HepG2 (cell line): ENCODE data around the gene PAK6. TPM values are rescaled to one million over a fixed set of nuclear protein-coding genes. Genes with fewer than 3 reads are reported as not detected.
A peak's percentile ranks its signal among the peaks of the same experiment; 100 is the strongest.

ENCODE experiments used
- AGO2 ChIP-seq: fragments of 200-400 bp; formaldehyde crosslinking; optimal IDR thresholded peaks from 2 replicates; pipeline ENCODE3; 2017; ENCODE audit warnings: mild to moderate bottlenecking, low read depth, low read length, moderate library complexity
- ATF1 ChIP-seq: IDR thresholded peaks from 2 replicates; pipeline ENCODE4 v1.6.1; 2016; ENCODE audit warnings: mild to moderate bottlenecking, control low read depth
- CREM ChIP-seq, 2 experiments: sonication (generic) in 1 of 2; formaldehyde crosslinking in 1 of 2; IDR thresholded peaks; 2 replicates each; pipeline versions ENCODE4 v1.4.0 to v1.6.1; 2016 to 2020; ENCODE audit warnings: antibody characterized with exemption in 1 of 2, mild to moderate bottlenecking in 1 of 2, missing genetic modification reagents in 1 of 2
- GFI1 ChIP-seq: sonication (generic); formaldehyde crosslinking; IDR thresholded peaks from 2 replicates; pipeline ENCODE4 v1.5.0; 2020; ENCODE audit warnings: missing genetic modification reagents, mild to moderate bottlenecking, borderline replicate concordance
- HDAC1 ChIP-seq: sonication (generic); formaldehyde crosslinking; IDR thresholded peaks from 2 replicates; pipeline ENCODE4 v1.5.1; 2020; ENCODE audit warnings: mild to moderate bottlenecking, missing genetic modification reagents
- ISL2 ChIP-seq: sonication (generic); formaldehyde crosslinking; IDR thresholded peaks from 2 replicates; pipeline ENCODE4 v1.5.0; 2020; ENCODE audit warnings: missing genetic modification reagents
- LCORL ChIP-seq, 2 experiments: fragments of 450-650 bp in 1 of 2; sonication (generic) in 1 of 2; formaldehyde crosslinking in 1 of 2; IDR thresholded peaks; 2 replicates each; pipeline versions ENCODE4 v1.5.0 to v1.6.1; 2017 to 2020; ENCODE audit warnings: antibody characterized with exemption in 1 of 2, missing genetic modification reagents in 1 of 2
- NFYC ChIP-seq: IDR thresholded peaks from 2 replicates; pipeline ENCODE4 v1.6.1; 2016; ENCODE audit warnings: missing genetic modification reagents, missing compliant biosample characterization
- SALL2 ChIP-seq: sonication (generic); formaldehyde crosslinking; IDR thresholded peaks from 2 replicates; pipeline ENCODE4 v1.8.1; 2023; ENCODE audit warnings: mild to moderate bottlenecking, missing genetic modification reagents, inconsistent platforms
- SCMH1 ChIP-seq: sonication (generic); formaldehyde crosslinking; IDR thresholded peaks from 2 replicates; pipeline ENCODE4 v1.9.0; 2021; ENCODE audit warnings: missing genetic modification reagents, mild to moderate bottlenecking, borderline replicate concordance
- SOX6 ChIP-seq, 2 experiments: fragments of 450-650 bp in 1 of 2; sonication (generic) in 1 of 2; formaldehyde crosslinking in 1 of 2; IDR thresholded peaks; 2 replicates each; pipeline versions ENCODE4 v1.4.0 to v1.6.1; 2017 to 2020; ENCODE audit warnings: antibody characterized with exemption in 1 of 2, mild to moderate bottlenecking in 1 of 2, missing genetic modification reagents in 1 of 2
- ZNF430 ChIP-seq: sonication (generic); formaldehyde crosslinking; IDR thresholded peaks from 2 replicates; pipeline ENCODE4 v1.9.0; 2021; ENCODE audit warnings: mild to moderate bottlenecking, missing genetic modification reagents
- ZNF543 ChIP-seq: sonication (generic); formaldehyde crosslinking; IDR thresholded peaks from 2 replicates; pipeline ENCODE4 v1.4.0; 2020; ENCODE audit warnings: mild to moderate bottlenecking, missing genetic modification reagents
- ZNF720 ChIP-seq: sonication (generic); formaldehyde crosslinking; IDR thresholded peaks from 2 replicates; pipeline ENCODE4 v1.4.0; 2020; ENCODE audit warnings: missing genetic modification reagents
- ZNF768 ChIP-seq: sonication (generic); formaldehyde crosslinking; IDR thresholded peaks from 2 replicates; pipeline ENCODE4 v1.4.0; 2020; ENCODE audit warnings: missing genetic modification reagents
- ZSCAN20 ChIP-seq: sonication (generic); formaldehyde crosslinking; IDR thresholded peaks from 2 replicates; pipeline ENCODE4 v1.4.0; 2020; ENCODE audit warnings: missing genetic modification reagents, mild to moderate bottlenecking, borderline replicate concordance
- polyA plus RNA-seq, 8 experiments: library from polyadenylated mRNA; depleted of rRNA in 3 of 8; stranded (reverse) in 7 of 8; unstranded in 1 of 8; fragments of >200 nt; fragmentation: Illumina TruSeq in 4 of 8; extraction: Trizol in 4 of 8; gene quantifications; 2 replicates each; pipeline versions ENCODE4 v1.2.1 to v1.2.3, GENCODE V29; 2011 to 2016; ENCODE audit warnings: low read depth in 4 of 8, missing spikeins in 1 of 8, mixed read lengths in 1 of 8; ENCODE audit not compliant: insufficient read depth in 1 of 8
- total RNA-seq, 5 experiments: library from RNA; depleted of rRNA; stranded (reverse); fragments of >200 nt; fragmentation: Illumina TruSeq; extraction: Trizol; gene quantifications; 2 replicates each; pipeline ENCODE4 v1.2.3, GENCODE V29; 2016; ENCODE audit warnings: low read depth in 1 of 5
- TF ChIP-seq, protein P1 (sequence below): sonication (generic); formaldehyde crosslinking; IDR thresholded peaks from 2 replicates; pipeline ENCODE4 v1.5.1; 2020; ENCODE audit warnings: mild to moderate bottlenecking, missing genetic modification reagents, moderate library complexity
- TF ChIP-seq, protein P2 (sequence below): sonication (generic); formaldehyde crosslinking; IDR thresholded peaks from 2 replicates; pipeline ENCODE4 v1.4.0; 2020; ENCODE audit warnings: missing genetic modification reagents
- TF ChIP-seq, protein P3 (sequence below): sonication (generic); formaldehyde crosslinking; IDR thresholded peaks from 2 replicates; pipeline ENCODE4 v1.4.0; 2020; ENCODE audit warnings: missing genetic modification reagents, borderline replicate concordance
- TF ChIP-seq, protein P4 (sequence below): sonication (generic); formaldehyde crosslinking; IDR thresholded peaks from 2 replicates; pipeline ENCODE4 v1.4.0; 2020; ENCODE audit warnings: missing genetic modification reagents, mild to moderate bottlenecking, borderline replicate concordance

PAK6 gene
- total and polyA plus RNA-seq, 2 of the 13 experiments (the other 11 are each of a cell fraction or from before 2014, with no cell fraction given) = 0.07 TPM; not detected in 1

DNA sequence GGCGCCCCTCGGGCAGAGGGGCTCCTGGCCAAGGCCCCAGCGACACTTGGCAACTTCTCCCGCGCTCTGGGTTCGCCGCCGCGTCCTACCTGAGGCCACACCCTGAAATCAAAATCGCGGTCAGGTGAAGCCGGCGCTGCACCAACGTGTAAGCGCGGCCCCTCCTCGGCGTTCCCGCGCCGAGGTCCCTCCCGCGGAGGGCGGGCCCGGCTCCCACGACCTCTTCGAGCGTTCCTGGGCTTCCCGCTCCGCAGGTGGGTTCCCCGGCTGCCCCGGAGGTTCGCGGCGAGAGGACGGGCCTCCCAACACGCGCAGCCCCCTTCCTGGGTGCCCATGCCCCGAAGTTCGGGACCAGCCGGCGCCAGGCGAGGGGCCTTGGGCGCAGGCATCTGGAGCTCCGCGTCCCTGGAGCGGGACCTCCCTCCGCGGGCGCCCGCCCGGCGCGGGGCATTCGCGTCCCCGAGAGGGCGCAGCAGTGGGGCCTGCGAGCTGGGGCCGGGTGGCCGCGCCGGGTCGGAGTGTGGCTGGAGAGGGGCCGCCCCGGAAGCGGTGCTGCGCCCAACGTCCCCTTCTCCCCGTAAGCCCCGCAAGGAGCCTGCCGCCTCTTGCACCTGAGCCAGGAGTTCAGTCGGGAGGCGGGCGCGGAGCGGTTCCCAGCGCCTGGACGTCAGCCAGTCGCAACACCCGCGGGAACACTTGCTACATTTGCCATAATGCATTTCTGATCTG is 13.7 kb downstream of the PAK6 start (continued):
- TF ChIP-seq, protein P1, sequence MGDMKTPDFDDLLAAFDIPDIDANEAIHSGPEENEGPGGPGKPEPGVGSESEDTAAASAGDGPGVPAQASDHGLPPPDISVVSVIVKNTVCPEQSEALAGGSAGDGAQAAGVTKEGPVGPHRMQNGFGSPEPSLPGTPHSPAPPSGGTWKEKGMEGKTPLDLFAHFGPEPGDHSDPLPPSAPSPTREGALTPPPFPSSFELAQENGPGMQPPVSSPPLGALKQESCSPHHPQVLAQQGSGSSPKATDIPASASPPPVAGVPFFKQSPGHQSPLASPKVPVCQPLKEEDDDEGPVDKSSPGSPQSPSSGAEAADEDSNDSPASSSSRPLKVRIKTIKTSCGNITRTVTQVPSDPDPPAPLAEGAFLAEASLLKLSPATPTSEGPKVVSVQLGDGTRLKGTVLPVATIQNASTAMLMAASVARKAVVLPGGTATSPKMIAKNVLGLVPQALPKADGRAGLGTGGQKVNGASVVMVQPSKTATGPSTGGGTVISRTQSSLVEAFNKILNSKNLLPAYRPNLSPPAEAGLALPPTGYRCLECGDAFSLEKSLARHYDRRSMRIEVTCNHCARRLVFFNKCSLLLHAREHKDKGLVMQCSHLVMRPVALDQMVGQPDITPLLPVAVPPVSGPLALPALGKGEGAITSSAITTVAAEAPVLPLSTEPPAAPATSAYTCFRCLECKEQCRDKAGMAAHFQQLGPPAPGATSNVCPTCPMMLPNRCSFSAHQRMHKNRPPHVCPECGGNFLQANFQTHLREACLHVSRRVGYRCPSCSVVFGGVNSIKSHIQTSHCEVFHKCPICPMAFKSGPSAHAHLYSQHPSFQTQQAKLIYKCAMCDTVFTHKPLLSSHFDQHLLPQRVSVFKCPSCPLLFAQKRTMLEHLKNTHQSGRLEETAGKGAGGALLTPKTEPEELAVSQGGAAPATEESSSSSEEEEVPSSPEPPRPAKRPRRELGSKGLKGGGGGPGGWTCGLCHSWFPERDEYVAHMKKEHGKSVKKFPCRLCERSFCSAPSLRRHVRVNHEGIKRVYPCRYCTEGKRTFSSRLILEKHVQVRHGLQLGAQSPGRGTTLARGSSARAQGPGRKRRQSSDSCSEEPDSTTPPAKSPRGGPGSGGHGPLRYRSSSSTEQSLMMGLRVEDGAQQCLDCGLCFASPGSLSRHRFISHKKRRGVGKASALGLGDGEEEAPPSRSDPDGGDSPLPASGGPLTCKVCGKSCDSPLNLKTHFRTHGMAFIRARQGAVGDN (CRISPR knock-in tag) = peak; percentile 36; the same call in 1 of the 2 replicates
- TF ChIP-seq AGO2 (no peak), NFYC (no peak), ZSCAN20 (no peak), ISL2 (CRISPR knock-in tag) (no peak), ATF1 (CRISPR knock-in tag) (no peak), ZNF768 (CRISPR knock-in tag) (no peak), GFI1 (CRISPR knock-in tag) (no peak), LCORL (IDR thresholded peaks at IDR 0.05) (no peak), LCORL (CRISPR knock-in tag; IDR thresholded peaks at IDR 0.05) (no peak), SCMH1 (CRISPR knock-in tag) (no peak), HDAC1 (CRISPR knock-in tag) (no peak), ZNF430 (CRISPR knock-in tag) (no peak), SOX6 (IDR thresholded peaks at IDR 0.05) (no peak), SOX6 (CRISPR knock-in tag; IDR thresholded peaks at IDR 0.05) (no peak), ZNF720 (CRISPR knock-in tag) (no peak), CREM (IDR thresholded peaks at IDR 0.05) (no peak), CREM (CRISPR knock-in tag; IDR thresholded peaks at IDR 0.05) (no peak), ZNF543 (CRISPR knock-in tag) (no peak), SALL2 (CRISPR knock-in tag) (no peak)
- TF ChIP-seq, protein P2, sequence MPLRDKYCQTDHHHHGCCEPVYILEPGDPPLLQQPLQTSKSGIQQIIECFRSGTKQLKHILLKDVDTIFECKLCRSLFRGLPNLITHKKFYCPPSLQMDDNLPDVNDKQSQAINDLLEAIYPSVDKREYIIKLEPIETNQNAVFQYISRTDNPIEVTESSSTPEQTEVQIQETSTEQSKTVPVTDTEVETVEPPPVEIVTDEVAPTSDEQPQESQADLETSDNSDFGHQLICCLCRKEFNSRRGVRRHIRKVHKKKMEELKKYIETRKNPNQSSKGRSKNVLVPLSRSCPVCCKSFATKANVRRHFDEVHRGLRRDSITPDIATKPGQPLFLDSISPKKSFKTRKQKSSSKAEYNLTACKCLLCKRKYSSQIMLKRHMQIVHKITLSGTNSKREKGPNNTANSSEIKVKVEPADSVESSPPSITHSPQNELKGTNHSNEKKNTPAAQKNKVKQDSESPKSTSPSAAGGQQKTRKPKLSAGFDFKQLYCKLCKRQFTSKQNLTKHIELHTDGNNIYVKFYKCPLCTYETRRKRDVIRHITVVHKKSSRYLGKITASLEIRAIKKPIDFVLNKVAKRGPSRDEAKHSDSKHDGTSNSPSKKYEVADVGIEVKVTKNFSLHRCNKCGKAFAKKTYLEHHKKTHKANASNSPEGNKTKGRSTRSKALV (CRISPR knock-in tag) = peak; percentile 41; the same call in 1 of the 2 replicates
- TF ChIP-seq, protein P3, sequence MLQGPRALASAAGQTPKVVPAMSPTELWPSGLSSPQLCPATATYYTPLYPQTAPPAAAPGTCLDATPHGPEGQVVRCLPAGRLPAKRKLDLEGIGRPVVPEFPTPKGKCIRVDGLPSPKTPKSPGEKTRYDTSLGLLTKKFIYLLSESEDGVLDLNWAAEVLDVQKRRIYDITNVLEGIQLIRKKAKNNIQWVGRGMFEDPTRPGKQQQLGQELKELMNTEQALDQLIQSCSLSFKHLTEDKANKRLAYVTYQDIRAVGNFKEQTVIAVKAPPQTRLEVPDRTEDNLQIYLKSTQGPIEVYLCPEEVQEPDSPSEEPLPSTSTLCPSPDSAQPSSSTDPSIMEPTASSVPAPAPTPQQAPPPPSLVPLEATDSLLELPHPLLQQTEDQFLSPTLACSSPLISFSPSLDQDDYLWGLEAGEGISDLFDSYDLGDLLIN (CRISPR knock-in tag) = no peak
- TF ChIP-seq, protein P4, sequence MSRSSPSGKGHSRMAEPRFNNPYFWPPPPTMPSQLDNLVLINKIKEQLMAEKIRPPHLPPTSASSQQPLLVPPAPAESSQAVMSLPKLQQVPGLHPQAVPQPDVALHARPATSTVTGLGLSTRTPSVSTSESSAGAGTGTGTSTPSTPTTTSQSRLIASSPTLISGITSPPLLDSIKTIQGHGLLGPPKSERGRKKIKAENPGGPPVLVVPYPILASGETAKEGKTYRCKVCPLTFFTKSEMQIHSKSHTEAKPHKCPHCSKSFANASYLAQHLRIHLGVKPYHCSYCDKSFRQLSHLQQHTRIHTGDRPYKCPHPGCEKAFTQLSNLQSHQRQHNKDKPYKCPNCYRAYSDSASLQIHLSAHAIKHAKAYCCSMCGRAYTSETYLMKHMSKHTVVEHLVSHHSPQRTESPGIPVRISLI (CRISPR knock-in tag) = no peak
